A549 (cell line): Measurements from ENCODE around the gene FBXO41. TPM values are rescaled to one million over a fixed set of nuclear protein-coding genes. Genes with fewer than 3 reads are reported as not detected.

Source experiments
- ATAC-seq, 2 experiments: fragments of 200-7000 bp in 1 of 2; fragments of >200 bp in 1 of 2; cut with Nextera tagmentation in 1 of 2; cut with Tn5 transposase in 1 of 2; 3 replicates each; pipeline versions ENCODE4 v1.8.0 to v1.9.1; 2018 to 2020; ENCODE audit warnings: mild to moderate bottlenecking in 1 of 2, moderate library complexity in 1 of 2
- CTCF ChIA-PET: fragments of 300-600 bp; sonication (Branson Sonifier 250); formaldehyde crosslinking; extraction: SDS; loops from one replicate; lab custom pipeline; 2021; ENCODE audit warnings: antibody characterized with exemption, inconsistent platforms; lab: Yijun Ruan, JAX
- POLR2A ChIA-PET: fragments of 350-600 bp; formaldehyde crosslinking; extraction: SDS; loops from one replicate; lab custom pipeline; 2021; ENCODE audit warnings: antibody characterized with exemption, inconsistent platforms; lab: Yijun Ruan, JAX
- DNase-seq, 2 experiments: peaks; one replicate each; pipeline versions ENCODE4 v3.0.0 to v3.0.0-alpha.2; 2011 to 2016; ENCODE audit warnings: low read depth in 1 of 2, low spot score in 1 of 2
- FAIRE-seq: peaks from 2 replicates; lab custom pipeline; 2011; peaks lifted over from hg19 to GRCh38; lab: Jason Lieb, UNC
- H3K27ac ChIP-seq, 2 experiments: fragments of >200 bp; sonication (Bioruptor Twin); formaldehyde crosslinking; 3 replicates each; pipeline ENCODE4 v1.5.1; 2016 to 2017
- H3K4me1 ChIP-seq: fragments of >200 bp; sonication (Bioruptor Twin); formaldehyde crosslinking; 3 replicates; pipeline ENCODE4 v1.6.1; 2016
- H3K4me2 ChIP-seq: fragments of >200 bp; sonication (Bioruptor Twin); formaldehyde crosslinking; 3 replicates; pipeline ENCODE4 v1.6.1; 2016
- H3K4me3 ChIP-seq: fragments of >200 bp; sonication (Bioruptor Twin); formaldehyde crosslinking; 3 replicates; pipeline ENCODE4 v1.5.1; 2016
- H3K9me3 ChIP-seq: fragments of >200 bp; sonication (Bioruptor Twin); formaldehyde crosslinking; 3 replicates; pipeline ENCODE4 v1.6.1; 2016
- ATOH8 ChIP-seq: fragments of 250-450 bp; sonication (Bioruptor Pico); IDR thresholded peaks from 2 replicates; pipeline ENCODE4 v1.5.0; 2020; ENCODE audit warnings: low read depth, mild to moderate bottlenecking, moderate library complexity
- CEBPB ChIP-seq, 2 experiments: fragments of >200 bp in 1 of 2; sonication (Bioruptor Twin) in 1 of 2; formaldehyde crosslinking in 1 of 2; IDR thresholded peaks; 2 replicates each; pipeline ENCODE4 v1.6.1; 2012 to 2016
- CHD2 ChIP-seq: fragments of 150-350 bp; IDR thresholded peaks from 2 replicates; pipeline ENCODE4 v1.6.1; 2014; ENCODE audit warnings: low read length; ENCODE audit not compliant: partially characterized antibody
- CHD4 ChIP-seq: fragments of 200-600 bp; sonication (generic); IDR thresholded peaks from 2 replicates; pipeline ENCODE4 v1.6.1; 2016; ENCODE audit warnings: antibody characterized with exemption, mild to moderate bottlenecking, borderline replicate concordance
- CTCF ChIP-seq: fragments of >200 bp; sonication (Bioruptor Twin); formaldehyde crosslinking; IDR thresholded peaks from 3 replicates; pipeline ENCODE4 v1.5.1; 2016
- EHMT2 ChIP-seq: fragments of 200-600 bp; sonication (generic); IDR thresholded peaks from 2 replicates; pipeline ENCODE4 v1.6.1; 2016; ENCODE audit warnings: antibody characterized with exemption, low read depth, mild to moderate bottlenecking, moderate library complexity
- EP300 ChIP-seq, 2 experiments: fragments of >200 bp; sonication (Bioruptor Twin); formaldehyde crosslinking; IDR thresholded peaks; 2 replicates in 1 of 2; 3 replicates in 1 of 2; pipeline ENCODE4 v1.6.1; 2016 to 2017
- FOSB ChIP-seq: fragments of 250-450 bp; sonication (Bioruptor Pico); IDR thresholded peaks from 2 replicates; pipeline ENCODE4 v1.5.0; 2020; ENCODE audit warnings: mild to moderate bottlenecking, moderate library complexity
- FOSL2 ChIP-seq, 2 experiments: fragments of 450-650 bp in 1 of 2; fragments of >200 bp in 1 of 2; sonication (Bioruptor Twin) in 1 of 2; formaldehyde crosslinking; IDR thresholded peaks; 2 replicates each; pipeline versions ENCODE4 v1.5.0 to v1.6.1; 2016 to 2020; ENCODE audit warnings: mild to moderate bottlenecking in 1 of 2, moderate library complexity in 1 of 2
- HOXA7 ChIP-seq: fragments of 250-450 bp; sonication (Bioruptor Pico); IDR thresholded peaks from 2 replicates; pipeline ENCODE4 v1.5.0; 2020; ENCODE audit warnings: mild to moderate bottlenecking, moderate library complexity
- HOXB5 ChIP-seq: fragments of 250-450 bp; sonication (Bioruptor Pico); IDR thresholded peaks from 2 replicates; pipeline ENCODE4 v1.5.0; 2020; ENCODE audit warnings: mild to moderate bottlenecking, moderate library complexity
- MAZ ChIP-seq: fragments of 150-350 bp; IDR thresholded peaks from 2 replicates; pipeline ENCODE4 v1.6.1; 2014; ENCODE audit warnings: antibody characterized with exemption, low read depth, low read length, borderline replicate concordance
- NPAS2 ChIP-seq: fragments of 250-450 bp; sonication (Bioruptor Pico); IDR thresholded peaks from 2 replicates; pipeline ENCODE4 v1.8.0; 2022; ENCODE audit warnings: mild to moderate bottlenecking, moderate library complexity, borderline replicate concordance
- NR3C1 ChIP-seq: fragments of >200 bp; sonication (Bioruptor Twin); formaldehyde crosslinking; IDR thresholded peaks from 3 replicates; pipeline ENCODE4 v1.6.1; 2017
- POLR2A ChIP-seq: IDR thresholded peaks from 2 replicates; pipeline ENCODE4 v1.6.1; 2012; ENCODE audit warnings: mild to moderate bottlenecking, low read length
- RAD21 ChIP-seq, 2 experiments: fragments of >200 bp in 1 of 2; sonication (Bioruptor Twin) in 1 of 2; formaldehyde crosslinking in 1 of 2; IDR thresholded peaks in 1 of 2; conservative IDR thresholded peaks in 1 of 2; 2 replicates in 1 of 2; 3 replicates in 1 of 2; pipeline ENCODE4 v1.6.1; 2012 to 2018; ENCODE audit warnings: inconsistent platforms in 1 of 2
- SMC3 ChIP-seq: fragments of >200 bp; sonication (Bioruptor Twin); formaldehyde crosslinking; IDR thresholded peaks from 3 replicates; pipeline ENCODE4 v1.6.1; 2018; ENCODE audit warnings: inconsistent platforms
- ZC3H11A ChIP-seq: fragments of 450-650 bp; IDR thresholded peaks from 2 replicates; pipeline ENCODE4 v1.6.1; 2014; ENCODE audit warnings: antibody characterized with exemption, mild to moderate bottlenecking
- ZSCAN20 ChIP-seq: fragments of 250-450 bp; sonication (Bioruptor Pico); IDR thresholded peaks from 2 replicates; pipeline ENCODE4 v1.8.0; 2022; ENCODE audit warnings: mild to moderate bottlenecking, moderate library complexity
- WGBS: methylation state at CpG from one replicate; pipeline ENCODE4 v1.1.6; 2017; ENCODE audit errors: missing lambda C conversion rate; 5-methylcytosine and 5-hydroxymethylcytosine counted together
- polyA plus RNA-seq, 4 experiments: library from polyadenylated mRNA; depleted of rRNA in 3 of 4; stranded (reverse); fragments of >200 nt; fragmentation: RNase III in 1 of 4; extraction: RNeasy Plus Mini Kit Qiagen cat#74134 plus additional on column Dnase treatment in 1 of 4; gene quantifications; 2 replicates in 3 of 4; 3 replicates in 1 of 4; pipeline ENCODE4 v1.2.3, GENCODE V29; 2011 to 2017

Gene FBXO41
- polyA plus RNA-seq, 2 of the 4 experiments (the other 2 are of a cell fraction) = 3.2 to 6.4 TPM

- no peak for FAIRE-seq
- H3K4me3 ChIP-seq = no peak overlapping the region
- no peak overlapping the region for H3K4me2 ChIP-seq
- no peaks in the 10 kb centered on the region for H3K4me1 ChIP-seq
- ATAC-seq = peak in 1 of 2 experiments; percentile 11; a peak in 1 of 6 replicates
- H3K27ac ChIP-seq = no peak overlapping the region
- ChIA-PET POLR2A (no interaction called here), CTCF (interaction anchor here (0.6 to 1.3 kb wide), 2 partner anchors 24 to 1618 kb away, joined by 3 read pairs; no protein-coding TSS in a partner anchor)
- no peaks in the 10 kb centered on the region for H3K9me3 ChIP-seq
- no peak for TF ChIP-seq ZC3H11A
- TF ChIP-seq CEBPB (IDR thresholded peaks at IDR 0.05) = no peak
- TF ChIP-seq CTCF = no peak
- TF ChIP-seq POLR2A = no peak
- TF ChIP-seq NPAS2 = no peak
- TF ChIP-seq RAD21 (conservative IDR thresholded peaks at IDR 0.05 in 1 of 2, IDR thresholded peaks at IDR 0.05 in 1 of 2) = no peak
- TF ChIP-seq HOXB5 (CRISPR knock-in tag) = no peak
- no peak for TF ChIP-seq FOSL2 (IDR thresholded peaks at IDR 0.05)
- TF ChIP-seq FOSL2 (CRISPR knock-in tag; IDR thresholded peaks at IDR 0.05) = no peak
- no peak for TF ChIP-seq EP300 (IDR thresholded peaks at IDR 0.05)
- TF ChIP-seq ZSCAN20 = no peak
- no peak for TF ChIP-seq SMC3
- TF ChIP-seq FOSB (CRISPR knock-in tag) = no peak
- no peak for TF ChIP-seq HOXA7 (CRISPR knock-in tag)
- no peak for TF ChIP-seq CHD2
- TF ChIP-seq ATOH8 (CRISPR knock-in tag) = no peak
- no peak for TF ChIP-seq EHMT2
- no peak for TF ChIP-seq NR3C1
- no peak for DNase-seq
- WGBS = 81% methylated on average over 2 of the region's 2 CpGs
Measured at GRCh38 chr2:73314441-73314840, 30.2 kb upstream of the FBXO41 start.

GRCh38 chr2:73307720-73308119, 23.4 kb upstream of the FBXO41 start:
- DNase-seq = no peak
- H3K4me1 ChIP-seq = no peaks in the 10 kb centered on the region
- WGBS = 35% methylated on average over 9 of the region's 9 CpGs
- H3K4me2 ChIP-seq = no peak overlapping the region
- CTCF ChIA-PET = interaction anchor here (0.8 to 2.3 kb wide), 3 partner anchors 16 to 19 kb away, joined by 4 to 10 read pairs (median 4); no protein-coding TSS in a partner anchor
- no peak overlapping the region for H3K4me3 ChIP-seq
- POLR2A ChIA-PET = interaction anchor here (0.7 kb wide), 1 partner anchor 74 kb away, joined by 3 read pairs; the partner anchor contains the start of gene CCT7
- ATAC-seq = peak in 1 of 2 experiments; percentile 51; a peak in 3 of 6 replicates
- H3K9me3 ChIP-seq = no peaks in the 10 kb centered on the region
- TF ChIP-seq CTCF (no peak), CHD4 (no peak)
- no peak for FAIRE-seq
- no peak overlapping the region for H3K27ac ChIP-seq

- ChIA-PET CTCF (interaction anchor here (1.8 kb wide), 1 partner anchor 11 kb away, joined by 10 read pairs; no protein-coding TSS in a partner anchor), POLR2A (no interaction called here)
- Histone ChIP-seq H3K27ac (no peak overlapping the region), H3K4me3 (no peak overlapping the region), H3K4me2 (no peak overlapping the region), H3K4me1 (no peaks in the 10 kb centered on the region), H3K9me3 (no peaks in the 10 kb centered on the region)
- no peak for FAIRE-seq
- WGBS = 49% methylated on average over 4 of the region's 4 CpGs
- no peak for ATAC-seq
- DNase-seq = no peak
- no peak for TF ChIP-seq MAZ
Measured at GRCh38 chr2:73301636-73302035, 17.4 kb upstream of the FBXO41 start.
